ENCODE data around the gene PRR5.
"Not testable (repeated sequence)": the region's sequence is repeated elsewhere in the genome, so short reads cannot be mapped to it uniquely, and the experiment has no call there.

Gene PRR5, protein sequence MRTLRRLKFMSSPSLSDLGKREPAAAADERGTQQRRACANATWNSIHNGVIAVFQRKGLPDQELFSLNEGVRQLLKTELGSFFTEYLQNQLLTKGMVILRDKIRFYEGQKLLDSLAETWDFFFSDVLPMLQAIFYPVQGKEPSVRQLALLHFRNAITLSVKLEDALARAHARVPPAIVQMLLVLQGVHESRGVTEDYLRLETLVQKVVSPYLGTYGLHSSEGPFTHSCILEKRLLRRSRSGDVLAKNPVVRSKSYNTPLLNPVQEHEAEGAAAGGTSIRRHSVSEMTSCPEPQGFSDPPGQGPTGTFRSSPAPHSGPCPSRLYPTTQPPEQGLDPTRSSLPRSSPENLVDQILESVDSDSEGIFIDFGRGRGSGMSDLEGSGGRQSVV

GRCh38 chr22:44701824-44702478 lies at the start of gene PRR5:
PRR5 (plus strand) TSS chr22:44702204; CDS start chr22:44702475, 271 bp downstream.
- peak within 1 kb of the TSS; percentile 81 for H3K27ac ChIP-seq
- TF ChIP-seq, protein P1, sequence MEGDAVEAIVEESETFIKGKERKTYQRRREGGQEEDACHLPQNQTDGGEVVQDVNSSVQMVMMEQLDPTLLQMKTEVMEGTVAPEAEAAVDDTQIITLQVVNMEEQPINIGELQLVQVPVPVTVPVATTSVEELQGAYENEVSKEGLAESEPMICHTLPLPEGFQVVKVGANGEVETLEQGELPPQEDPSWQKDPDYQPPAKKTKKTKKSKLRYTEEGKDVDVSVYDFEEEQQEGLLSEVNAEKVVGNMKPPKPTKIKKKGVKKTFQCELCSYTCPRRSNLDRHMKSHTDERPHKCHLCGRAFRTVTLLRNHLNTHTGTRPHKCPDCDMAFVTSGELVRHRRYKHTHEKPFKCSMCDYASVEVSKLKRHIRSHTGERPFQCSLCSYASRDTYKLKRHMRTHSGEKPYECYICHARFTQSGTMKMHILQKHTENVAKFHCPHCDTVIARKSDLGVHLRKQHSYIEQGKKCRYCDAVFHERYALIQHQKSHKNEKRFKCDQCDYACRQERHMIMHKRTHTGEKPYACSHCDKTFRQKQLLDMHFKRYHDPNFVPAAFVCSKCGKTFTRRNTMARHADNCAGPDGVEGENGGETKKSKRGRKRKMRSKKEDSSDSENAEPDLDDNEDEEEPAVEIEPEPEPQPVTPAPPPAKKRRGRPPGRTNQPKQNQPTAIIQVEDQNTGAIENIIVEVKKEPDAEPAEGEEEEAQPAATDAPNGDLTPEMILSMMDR (conservative IDR thresholded peaks at IDR 0.05): no peak

DNA sequence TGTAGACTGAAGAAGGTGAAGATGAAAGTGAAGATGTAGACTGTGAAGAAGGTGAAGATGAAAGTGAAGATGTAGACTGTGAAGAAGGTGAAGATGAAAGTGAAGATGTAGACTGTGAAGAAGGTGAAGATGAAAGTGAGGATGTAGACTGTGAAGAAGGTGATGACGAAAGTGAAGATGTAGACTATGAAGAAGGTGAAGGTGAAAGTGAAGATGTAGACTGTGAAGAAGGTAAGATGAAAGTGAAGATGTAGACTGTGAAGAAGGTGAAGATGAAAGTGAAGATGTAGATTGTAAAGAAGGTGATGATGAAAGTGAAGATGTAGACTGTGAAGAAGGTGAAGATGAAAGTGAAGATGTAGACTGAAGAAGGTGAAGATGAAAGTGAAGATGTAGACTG lies 49.1 kb upstream of the PRR5 start:
- H3K27ac ChIP-seq: not testable (repeated sequence)

- no peak overlapping the region for H3K27ac ChIP-seq
- TF ChIP-seq, protein P1 (conservative IDR thresholded peaks at IDR 0.05): no peak
These were observed 43.6 kb upstream of the PRR5 start for GRCh38 chr22:44658311-44658953.

DNA sequence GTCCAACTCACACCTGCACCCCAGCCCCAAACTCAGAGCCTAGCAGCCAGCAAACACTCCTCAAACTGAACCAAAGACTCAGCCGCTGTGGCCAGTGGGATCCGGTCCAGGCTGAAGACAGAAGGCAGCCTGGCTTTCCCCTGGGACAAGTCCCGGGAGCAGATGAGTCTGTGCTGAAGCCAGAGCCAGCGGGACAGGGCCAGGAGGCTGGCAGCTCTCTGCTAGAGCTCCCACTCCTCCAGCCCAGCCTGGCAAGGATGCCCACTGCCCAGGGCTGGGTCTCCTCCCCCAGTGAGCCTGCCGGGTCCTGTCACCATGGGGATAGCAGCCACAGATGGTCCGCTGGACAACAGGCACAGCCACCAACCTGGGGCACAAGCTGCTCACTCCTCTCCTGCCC lies 42.9 kb upstream of the PRR5 start:
- no peak overlapping the region for H3K27ac ChIP-seq
- TF ChIP-seq, protein P1 (conservative IDR thresholded peaks at IDR 0.05): no peak

DNA sequence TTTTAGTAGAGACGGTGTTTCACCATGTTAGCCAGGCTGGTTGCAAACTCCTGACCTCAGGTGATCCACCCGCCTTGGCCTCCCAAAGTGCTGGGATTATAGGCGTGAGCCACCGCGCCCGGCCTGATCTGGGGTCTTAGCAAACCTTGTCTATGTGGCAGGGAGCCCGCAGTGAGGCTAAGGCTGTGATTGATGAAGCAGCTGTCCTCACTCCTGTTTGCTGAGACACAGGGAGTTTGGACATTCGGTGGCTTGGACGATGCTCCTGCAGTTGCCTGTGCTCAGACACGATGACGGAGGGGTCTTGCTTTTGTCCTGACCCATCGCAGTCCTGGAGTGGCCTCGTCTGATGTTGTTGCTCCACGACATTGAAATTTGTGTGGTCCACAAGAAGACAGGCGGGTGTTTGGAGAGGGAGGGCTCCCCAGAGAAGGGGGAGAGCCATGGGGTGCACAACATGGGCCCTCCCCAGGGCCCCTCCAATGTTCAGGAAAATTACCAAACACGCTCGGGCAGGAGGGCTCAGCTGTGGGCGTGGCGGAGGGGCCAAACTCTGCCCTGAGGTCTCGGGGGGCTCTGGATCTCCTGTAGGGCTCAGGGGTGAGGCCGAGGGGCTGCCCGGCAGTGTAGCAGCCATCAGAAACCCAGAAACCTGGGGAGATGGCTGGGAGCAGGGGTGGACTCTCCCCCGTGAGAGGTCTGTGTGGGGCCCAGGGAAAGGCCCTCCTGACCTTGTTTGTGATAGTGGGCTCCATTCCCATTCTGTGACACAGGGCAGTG lies 41.8 kb upstream of the PRR5 start:
- no peak overlapping the region for H3K27ac ChIP-seq
- TF ChIP-seq, protein P1 (conservative IDR thresholded peaks at IDR 0.05): no peak

DNA sequence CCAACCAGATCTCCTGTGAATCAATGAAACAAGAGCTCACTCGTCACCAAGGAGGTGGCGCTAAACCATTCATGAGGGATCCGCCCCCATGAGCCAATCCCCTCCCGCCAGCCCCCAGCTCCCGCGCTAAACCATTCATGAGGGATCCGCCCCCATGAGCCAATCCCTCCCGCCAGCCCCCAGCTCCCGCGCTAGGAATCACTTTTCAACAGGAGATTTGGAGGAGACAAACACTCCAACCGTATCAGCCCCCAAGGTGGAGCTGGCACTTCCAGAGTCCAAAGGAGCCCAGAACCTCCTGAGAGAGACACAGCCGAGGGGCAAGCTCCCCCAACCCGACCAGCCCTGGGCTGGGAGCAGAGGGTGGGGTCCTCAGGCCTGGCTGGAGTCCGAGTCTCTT lies 40.9 kb upstream of the PRR5 start:
- TF ChIP-seq, protein P1 (conservative IDR thresholded peaks at IDR 0.05): no peak
- H3K27ac ChIP-seq: no peak overlapping the region

GRCh38 chr22:44661659-44662569 lies 40.1 kb upstream of the PRR5 start:
- TF ChIP-seq, protein P1 (conservative IDR thresholded peaks at IDR 0.05): no peak
- no peak overlapping the region for H3K27ac ChIP-seq
